Middle frontal gyrus (tissue), 1 donor: ENCODE results near the gene PSMD11.

Experiments used
- DNase-seq: peaks from one replicate; pipeline ENCODE4 v3.0.0-alpha.2; 2015; ENCODE audit warnings: low spot score; ENCODE audit errors: extremely low spot score

PSMD11 gene

DNA sequence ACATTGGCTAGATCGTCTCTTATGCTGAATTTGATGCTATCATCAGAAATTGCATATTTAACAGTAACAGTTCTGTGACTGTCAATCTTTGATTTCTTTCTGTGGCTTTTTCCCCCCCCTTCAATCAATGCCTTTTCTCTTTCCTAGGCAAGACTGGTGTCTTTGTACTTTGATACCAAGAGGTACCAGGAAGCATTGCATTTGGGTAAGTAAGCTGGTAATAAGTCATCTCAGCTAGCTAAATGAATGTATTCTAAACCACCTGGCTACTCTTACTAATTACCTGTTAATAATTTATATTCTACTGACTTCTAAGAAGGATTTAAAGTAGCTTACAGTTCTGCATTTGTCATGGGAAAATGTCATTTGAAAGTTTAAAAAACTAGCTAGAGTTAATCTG, 20.1 kb downstream of the PSMD11 start:
- DNase-seq, result no peak

DNA sequence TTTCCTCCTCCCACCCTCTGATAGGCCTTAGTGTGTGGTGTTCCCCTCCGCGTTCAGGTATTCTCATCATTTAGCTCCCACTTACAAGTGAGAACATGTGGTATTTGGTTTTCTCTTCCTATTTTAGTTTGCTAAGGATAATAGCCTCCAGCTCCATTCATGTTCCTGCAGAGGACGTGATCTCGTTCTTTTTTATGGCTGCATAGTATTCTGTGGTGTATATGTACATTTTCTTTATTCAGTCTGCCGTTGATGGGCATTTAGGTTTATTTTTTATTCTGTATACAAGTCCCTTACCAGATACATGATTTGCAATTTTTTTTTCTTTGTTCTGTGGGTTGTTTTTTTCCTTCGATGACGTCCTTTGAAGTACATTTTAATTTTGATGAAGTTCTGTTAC, 23.6 kb downstream of the PSMD11 start:
- no peak for DNase-seq

- DNase-seq, result no peak
These were observed 26.3 kb downstream of the PSMD11 start for GRCh38 chr17:32470405-32471167.

DNA sequence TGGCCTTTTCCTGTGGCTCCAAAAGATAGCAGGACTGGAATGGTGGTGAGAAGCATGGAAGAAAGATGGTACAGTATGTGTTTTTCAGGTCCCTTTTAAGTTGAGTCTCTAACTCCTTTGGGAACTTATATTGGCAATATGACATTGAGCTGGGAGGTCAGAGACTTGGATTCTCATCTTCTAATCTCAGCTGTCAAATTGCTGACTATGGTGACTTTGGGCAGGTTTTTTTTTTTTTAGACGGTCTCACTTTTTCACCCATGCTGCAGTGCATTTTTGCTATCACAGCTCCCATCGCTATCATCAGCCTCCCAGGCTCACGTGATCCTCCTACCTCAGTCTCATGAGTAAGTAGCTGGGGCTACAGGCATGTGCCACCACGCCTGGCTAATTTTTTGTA, 27.3 kb downstream of the PSMD11 start:
- DNase-seq, result no peak

DNA sequence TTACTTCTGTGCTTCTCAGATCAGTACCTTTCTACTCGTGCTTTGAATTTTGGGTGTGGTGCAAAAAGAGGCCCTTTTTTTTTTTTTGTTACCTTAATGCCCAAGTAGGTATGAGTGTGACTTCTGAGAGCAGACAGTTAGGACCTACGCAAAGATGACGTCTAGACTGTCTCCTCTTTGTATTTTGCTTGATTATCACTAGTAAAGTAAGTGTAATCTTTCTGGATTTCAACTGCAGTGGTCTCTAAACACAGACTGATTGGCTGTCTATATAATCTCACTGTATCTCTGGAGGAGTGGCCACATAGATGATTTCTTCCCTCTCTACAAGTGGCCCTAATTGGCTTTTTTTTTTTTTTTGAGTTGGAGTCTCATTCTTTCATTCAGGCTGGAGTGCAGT, 30.9 kb downstream of the PSMD11 start:
- DNase-seq, result no peak

- DNase-seq, result no peak
These were observed 32.9 kb downstream of the PSMD11 start for GRCh38 chr17:32477220-32477619.

GRCh38 chr17:32479074-32479617, 34.8 kb downstream of the PSMD11 start:
- DNase-seq, result no peak

DNA sequence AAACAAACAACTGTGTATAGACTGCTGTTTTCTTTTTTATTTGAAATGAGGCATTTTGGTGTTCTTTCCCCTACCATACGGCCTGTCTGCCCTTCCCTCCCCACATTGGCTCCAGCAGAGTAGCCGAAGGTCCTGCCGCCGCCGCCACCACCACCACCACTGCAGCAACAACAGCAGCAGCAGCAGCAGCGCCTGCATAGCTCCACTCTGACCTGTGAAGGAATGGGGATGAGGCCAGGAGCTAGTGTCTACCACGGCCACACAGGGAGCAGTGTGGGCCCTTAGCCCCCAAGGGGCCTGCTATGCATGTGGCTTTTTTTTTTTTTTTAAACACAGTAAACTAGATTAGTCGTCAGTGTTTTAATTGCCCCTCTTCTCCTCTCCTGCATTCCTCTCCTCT, 36.9 kb downstream of the PSMD11 start:
- no peak for DNase-seq

DNA sequence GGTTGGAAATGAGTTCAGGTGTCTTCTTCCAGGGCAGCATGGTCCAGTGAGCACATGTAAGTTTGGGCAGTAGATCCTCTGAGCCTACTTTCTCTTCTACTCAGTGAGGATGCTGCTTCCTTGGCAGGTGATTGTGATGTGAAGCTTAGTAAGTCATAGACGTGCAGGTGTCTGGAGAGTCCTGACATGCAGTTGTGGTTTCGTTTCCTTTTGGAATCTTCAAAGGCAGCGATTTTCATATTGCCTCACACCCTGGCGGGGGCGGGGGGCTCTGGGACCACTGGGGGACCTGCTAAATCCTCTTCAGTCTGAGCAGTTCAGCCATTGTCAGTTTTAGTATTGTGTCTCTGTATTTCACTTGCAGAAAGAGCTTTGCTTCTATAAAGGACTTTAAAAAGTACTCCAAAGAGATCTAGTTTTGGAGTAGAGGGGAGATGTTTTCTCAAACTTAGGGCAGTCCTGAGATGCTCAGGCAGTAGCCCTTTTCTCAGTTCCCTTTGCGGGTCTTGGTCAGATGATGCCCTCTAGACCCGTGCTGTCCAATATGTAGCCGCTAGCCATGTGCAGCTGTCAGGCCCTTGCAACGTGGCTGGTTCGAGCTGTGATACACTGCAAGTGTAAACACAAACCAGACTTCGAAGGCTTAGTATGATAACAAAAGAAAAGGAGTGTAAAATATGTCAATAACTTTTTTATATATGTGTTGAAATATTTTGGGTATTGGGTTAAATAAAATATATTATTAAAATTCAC, 38.4 kb downstream of the PSMD11 start:
- no peak for DNase-seq

DNA sequence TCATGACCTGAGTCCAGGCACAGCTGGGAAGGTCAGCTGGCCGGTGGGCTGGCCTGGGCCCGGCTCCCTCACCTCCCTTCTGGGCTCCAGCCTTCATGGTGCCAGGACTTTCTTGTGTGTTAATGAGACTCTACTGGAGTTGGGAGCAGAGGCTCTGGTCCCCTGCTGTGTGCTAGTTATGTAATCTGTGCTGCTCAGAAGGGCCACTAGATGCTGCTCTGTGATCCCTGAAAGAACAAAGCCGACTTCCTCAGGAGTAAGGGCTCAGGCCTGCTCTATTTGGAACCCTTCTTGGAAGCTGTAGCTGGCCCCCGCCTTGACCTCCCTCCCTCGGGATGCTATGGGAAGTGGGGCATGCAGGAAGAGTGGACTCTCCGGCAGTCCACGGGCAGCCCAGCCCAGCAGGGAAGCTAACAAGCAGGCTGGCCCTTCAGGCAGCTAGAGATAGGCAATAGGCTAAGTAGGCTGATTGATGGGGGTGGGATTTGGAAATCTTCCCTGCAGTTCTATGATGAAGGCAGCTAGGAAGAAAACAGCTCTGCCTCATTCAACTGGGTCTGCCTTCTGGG, 39.2 kb downstream of the PSMD11 start:
- peak; percentile 77 for DNase-seq

DNA sequence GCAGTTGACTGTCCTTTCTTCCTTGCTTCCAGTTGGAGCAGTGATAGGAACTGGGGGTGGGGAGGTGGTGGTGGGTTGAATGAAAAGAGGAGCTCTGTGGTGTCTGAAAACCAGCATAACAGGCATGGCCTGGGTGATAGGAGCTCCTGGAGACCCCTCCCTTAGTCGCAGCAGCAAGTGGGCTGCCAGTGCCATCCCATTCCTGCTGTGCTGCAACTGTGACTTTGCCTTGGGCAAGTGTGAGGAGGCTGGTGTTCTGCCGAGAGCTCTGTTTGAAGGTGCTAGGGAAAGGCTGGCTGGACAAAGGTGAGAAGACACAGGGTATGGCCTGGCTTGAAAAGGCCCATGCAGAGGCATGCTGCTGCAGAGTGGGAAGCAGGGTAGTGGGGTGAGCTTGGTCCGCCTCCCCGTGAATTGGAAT, 39.7 kb downstream of the PSMD11 start:
- DNase-seq, result no peak

GRCh38 chr17:32484628-32485027, 40.3 kb downstream of the PSMD11 start:
- DNase-seq, result no peak

- no peak for DNase-seq
These were observed 41.2 kb downstream of the PSMD11 start for GRCh38 chr17:32485261-32486110.

GRCh38 chr17:32486111-32486700, 41.9 kb downstream of the PSMD11 start:
- peak; percentile 85 for DNase-seq

GRCh38 chr17:32486701-32487472, 42.6 kb downstream of the PSMD11 start, which contains the start of gene CDK5R1:
CDK5R1 (plus strand) TSS chr17:32486993; CDS start chr17:32487621, 628 bp downstream.
- no peak for DNase-seq

- no peak for DNase-seq
These were observed 43.3 kb downstream of the PSMD11 start for GRCh38 chr17:32487473-32488176.

DNA sequence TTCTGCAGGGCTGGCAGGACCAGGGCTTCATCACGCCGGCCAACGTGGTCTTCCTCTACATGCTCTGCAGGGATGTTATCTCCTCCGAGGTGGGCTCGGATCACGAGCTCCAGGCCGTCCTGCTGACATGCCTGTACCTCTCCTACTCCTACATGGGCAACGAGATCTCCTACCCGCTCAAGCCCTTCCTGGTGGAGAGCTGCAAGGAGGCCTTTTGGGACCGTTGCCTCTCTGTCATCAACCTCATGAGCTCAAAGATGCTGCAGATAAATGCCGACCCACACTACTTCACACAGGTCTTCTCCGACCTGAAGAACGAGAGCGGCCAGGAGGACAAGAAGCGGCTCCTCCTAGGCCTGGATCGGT, 43.9 kb downstream of the PSMD11 start:
- no peak for DNase-seq

DNA sequence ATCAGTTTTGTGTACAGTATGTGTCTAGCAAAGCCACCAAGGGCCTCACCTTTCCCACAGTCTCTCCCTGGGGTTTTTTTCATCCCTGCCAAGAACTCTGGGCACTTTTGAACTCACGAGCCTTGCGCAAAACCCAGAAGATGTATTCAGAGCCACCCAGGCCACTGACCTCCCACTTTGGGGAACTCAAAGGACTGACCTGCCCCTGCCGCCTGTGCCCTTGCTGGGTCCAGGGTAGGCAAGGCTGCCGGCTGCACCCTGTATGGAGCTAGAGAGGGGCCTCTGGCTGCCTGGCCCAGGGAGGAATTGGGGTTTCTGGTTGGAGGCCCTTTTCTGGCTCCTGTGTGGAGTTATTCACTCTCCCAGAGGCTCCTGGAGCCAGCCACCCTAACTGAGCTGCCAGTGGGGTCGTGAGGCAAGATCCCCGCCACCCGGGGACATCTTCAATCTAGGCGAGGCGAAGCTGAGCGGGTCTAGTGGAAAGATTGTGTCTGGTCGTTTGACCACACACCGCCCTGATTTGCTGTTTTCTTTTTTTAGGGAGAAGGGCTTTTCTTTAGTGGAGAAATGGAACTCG, 44.4 kb downstream of the PSMD11 start:
- DNase-seq, result no peak
